ENCODE results near the gene TRIM34. TPM values are rescaled to one million over a fixed set of nuclear protein-coding genes. Genes with fewer than 3 reads are reported as not detected.

The TRIM34 gene
- total RNA-seq, 2 donors from 2014 or later = 0.68 to 1.2 TPM

GRCh38 chr11:5618807-5619206 is 6.0 kb upstream of the TRIM34 start:
- TF ChIP-seq CTCF (conservative IDR thresholded peaks at IDR 0.05) = no peak
- no peaks in the 10 kb centered on the region for H3K36me3 Mint-ChIP-seq (ENCODE audit: low read depth)
- no peaks in the 10 kb centered on the region for H3K27me3 Mint-ChIP-seq (ENCODE audit: insufficient read depth)
- Histone ChIP-seq H3K27me3 (ENCODE audit: control insufficient read depth, insufficient read depth, low read length, poor library complexity, severe bottlenecking) (no peaks in the 10 kb centered on the region), H3K9ac (ENCODE audit: extremely low read depth, low read length, poor library complexity, severe bottlenecking) (no peak overlapping the region), H3K9me3 (ENCODE audit: control insufficient read depth, low read length) (no peaks in the 10 kb centered on the region), H3K27ac (ENCODE audit: low read depth, low read length) (no peak overlapping the region), H3K4me3 (ENCODE audit: low read length) (no peak overlapping the region), H3K4me1 (ENCODE audit: control insufficient read depth, insufficient read depth, low read length) (peaks cover 13% of the 10 kb centered on the region), H3K36me3 (ENCODE audit: control insufficient read depth, insufficient read depth, low read length) (no peaks in the 10 kb centered on the region)
- no peaks in the 10 kb centered on the region for H3K9me3 Mint-ChIP-seq
- 79 to 93% methylated on average over 3 of the region's 3 CpGs for WGBS, 2 experiments (ENCODE audit: insufficient coverage in 1 of 2, insufficient read length in 1 of 2)
- H3K4me3 Mint-ChIP-seq = no peak overlapping the region
- no peak overlapping the region for H3K27ac Mint-ChIP-seq
- H3K4me1 Mint-ChIP-seq = peaks cover 15% of the 10 kb centered on the region
- no peak for DNase-seq

- no peaks in the 10 kb centered on the region for H3K36me3 Mint-ChIP-seq (ENCODE audit: low read depth)
- no peak overlapping the region for H3K4me3 ChIP-seq (ENCODE audit: low read length)
- H3K27ac Mint-ChIP-seq = no peak overlapping the region
These were observed 3.9 kb upstream of the TRIM34 start for GRCh38 chr11:5620651-5621521.

GRCh38 chr11:5621580-5621979 is 3.2 kb upstream of the TRIM34 start:
- H3K27ac Mint-ChIP-seq = no peak overlapping the region
- peaks cover 31% of the 10 kb centered on the region for H3K4me1 Mint-ChIP-seq
- no peak overlapping the region for H3K9ac ChIP-seq (ENCODE audit: extremely low read depth, low read length, poor library complexity, severe bottlenecking)

More at GRCh38 chr11:5620651-5621521, 3.9 kb upstream of the TRIM34 start:
- no peak for DNase-seq
- TF ChIP-seq CTCF (conservative IDR thresholded peaks at IDR 0.05) = no peak
- H3K4me1 ChIP-seq (ENCODE audit: control insufficient read depth, insufficient read depth, low read length) = peaks cover 13% of the 10 kb centered on the region
- no peaks in the 10 kb centered on the region for H3K27me3 Mint-ChIP-seq (ENCODE audit: insufficient read depth)
- H3K4me1 Mint-ChIP-seq = peaks cover 27% of the 10 kb centered on the region
- H3K27me3 ChIP-seq (ENCODE audit: control insufficient read depth, insufficient read depth, low read length, poor library complexity, severe bottlenecking) = no peaks in the 10 kb centered on the region
- 70% methylated on average over 2 to 3 of the region's 3 CpGs for WGBS, 2 experiments (ENCODE audit: insufficient coverage in 1 of 2, insufficient read length in 1 of 2)
- H3K9me3 Mint-ChIP-seq = no peaks in the 10 kb centered on the region
- no peak overlapping the region for H3K9ac ChIP-seq (ENCODE audit: extremely low read depth, low read length, poor library complexity, severe bottlenecking)
- H3K36me3 ChIP-seq (ENCODE audit: control insufficient read depth, insufficient read depth, low read length) = no peaks in the 10 kb centered on the region
- no peak overlapping the region for H3K27ac ChIP-seq (ENCODE audit: low read depth, low read length)
- no peak overlapping the region for H3K4me3 Mint-ChIP-seq
- H3K9me3 ChIP-seq (ENCODE audit: control insufficient read depth, low read length) = no peaks in the 10 kb centered on the region

More at GRCh38 chr11:5621580-5621979, 3.2 kb upstream of the TRIM34 start:
- Histone ChIP-seq H3K36me3 (ENCODE audit: control insufficient read depth, insufficient read depth, low read length) (no peaks in the 10 kb centered on the region), H3K27ac (ENCODE audit: low read depth, low read length) (no peak overlapping the region), H3K4me1 (ENCODE audit: control insufficient read depth, insufficient read depth, low read length) (peaks cover 13% of the 10 kb centered on the region), H3K27me3 (ENCODE audit: control insufficient read depth, insufficient read depth, low read length, poor library complexity, severe bottlenecking) (no peaks in the 10 kb centered on the region), H3K4me3 (ENCODE audit: low read length) (no peak overlapping the region), H3K9me3 (ENCODE audit: control insufficient read depth, low read length) (no peaks in the 10 kb centered on the region)
- no peaks in the 10 kb centered on the region for H3K27me3 Mint-ChIP-seq (ENCODE audit: insufficient read depth)
- no peak for DNase-seq
- no peaks in the 10 kb centered on the region for H3K9me3 Mint-ChIP-seq
- no peaks in the 10 kb centered on the region for H3K36me3 Mint-ChIP-seq (ENCODE audit: low read depth)
- no peak for TF ChIP-seq CTCF (conservative IDR thresholded peaks at IDR 0.05)
- no peak overlapping the region for H3K4me3 Mint-ChIP-seq

Data from endodermal cell (in vitro differentiated cells).